Mesothelial cell of epicardium (in vitro differentiated cells): ENCODE results near the gene ZNF491. TPM values are rescaled to one million over a fixed set of nuclear protein-coding genes. Genes with fewer than 3 reads are reported as not detected.

ENCODE experiments used
- DNase-seq, 2 experiments: peaks; one replicate each; pipeline ENCODE4 v3.0.0; 2021; ENCODE audit warnings: low spot score in 2 of 2; ENCODE audit not compliant: unreplicated experiment in 2 of 2
- H3K27ac Mint-ChIP-seq: 2 replicates; pipeline ENCODE4 v1.8.0; 2021; ENCODE audit warnings: mixed read lengths
- H3K27me3 Mint-ChIP-seq: 2 replicates; pipeline ENCODE4 v1.8.0; 2021; ENCODE audit warnings: low read depth, mixed read lengths
- H3K36me3 Mint-ChIP-seq: 2 replicates; pipeline ENCODE4 v1.8.0; 2021; ENCODE audit warnings: mixed read lengths
- H3K4me1 Mint-ChIP-seq: 2 replicates; pipeline ENCODE4 v1.8.0; 2021; ENCODE audit warnings: mixed read lengths
- H3K4me3 Mint-ChIP-seq: 2 replicates; pipeline ENCODE4 v1.8.0; 2021; ENCODE audit warnings: mild to moderate bottlenecking, moderate library complexity, mixed read lengths
- H3K9me3 Mint-ChIP-seq: 2 replicates; pipeline ENCODE4 v1.8.0; 2021; ENCODE audit warnings: mixed read lengths
- total RNA-seq: library from RNA; stranded (reverse); gene quantifications from 3 replicates; pipeline ENCODE4 v1.2.1, GENCODE V29; 2021
- TF ChIP-seq, protein P1 (sequence below): fragments of 200-600 bp; sonication (generic); IDR thresholded peaks from one replicate; pipeline ENCODE4 v1.5.0; 2021; ENCODE audit warnings: antibody characterized with exemption; ENCODE audit not compliant: unreplicated experiment

The ZNF491 gene
- total RNA-seq, result 4.7 to 6.1 TPM (median 5.8 TPM) in 3 replicates

DNA sequence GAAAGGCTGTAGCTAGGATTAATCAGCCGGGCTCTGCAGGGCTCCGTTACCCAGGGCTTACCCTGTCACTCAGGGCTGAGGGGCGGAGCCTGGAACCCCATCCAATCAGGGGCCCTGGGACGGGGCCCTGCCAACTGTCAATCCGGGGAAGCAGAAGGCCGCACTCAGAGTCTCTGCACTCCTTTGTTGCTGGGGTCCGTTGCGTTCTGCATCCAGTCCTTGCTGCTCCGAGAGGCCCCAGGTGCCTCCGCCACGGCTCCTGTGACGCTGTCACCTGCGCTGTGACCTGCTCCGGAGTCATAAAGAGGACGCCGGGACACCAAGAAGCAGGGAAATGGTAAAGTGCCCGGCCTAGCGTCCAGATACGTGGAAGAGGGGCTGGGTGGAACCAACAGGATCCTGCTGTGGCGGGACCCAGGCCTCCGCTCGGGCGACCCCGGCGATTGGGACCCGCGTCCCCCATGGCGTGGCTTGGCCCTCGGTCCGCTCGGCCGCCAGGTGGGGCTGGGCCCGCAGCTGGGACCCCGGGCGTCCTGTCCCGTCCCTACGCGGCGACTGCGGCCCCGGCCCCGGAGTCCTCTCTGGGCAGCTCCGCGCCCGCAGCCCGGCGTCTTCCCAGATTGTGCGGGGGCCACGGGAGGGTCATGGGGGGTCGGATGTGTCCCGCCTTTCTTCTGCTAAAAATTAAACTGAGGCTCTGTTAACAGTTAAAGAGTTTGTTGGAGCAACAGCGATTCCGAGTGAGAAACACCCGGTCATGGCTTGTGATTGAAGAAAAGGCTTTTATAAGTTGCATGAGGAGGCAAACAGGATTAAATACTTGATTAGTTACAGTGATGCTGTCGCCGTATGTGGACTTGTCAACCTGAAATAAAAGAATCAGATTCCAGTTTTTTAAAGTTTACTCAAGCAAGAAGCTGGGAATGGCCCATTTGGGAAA is at the start of gene ZNF491:
TSS of gene ZNF491 (plus strand) at position 133 of the 940 bp plus-strand sequence. CDS start 7,431 bp downstream, outside the sequence.
- peaks cover 22% of the 10 kb centered on the region for H3K27me3 Mint-ChIP-seq
- peak within 1 kb of the TSS; percentile 97 for H3K27ac Mint-ChIP-seq
- TF ChIP-seq, protein P1, sequence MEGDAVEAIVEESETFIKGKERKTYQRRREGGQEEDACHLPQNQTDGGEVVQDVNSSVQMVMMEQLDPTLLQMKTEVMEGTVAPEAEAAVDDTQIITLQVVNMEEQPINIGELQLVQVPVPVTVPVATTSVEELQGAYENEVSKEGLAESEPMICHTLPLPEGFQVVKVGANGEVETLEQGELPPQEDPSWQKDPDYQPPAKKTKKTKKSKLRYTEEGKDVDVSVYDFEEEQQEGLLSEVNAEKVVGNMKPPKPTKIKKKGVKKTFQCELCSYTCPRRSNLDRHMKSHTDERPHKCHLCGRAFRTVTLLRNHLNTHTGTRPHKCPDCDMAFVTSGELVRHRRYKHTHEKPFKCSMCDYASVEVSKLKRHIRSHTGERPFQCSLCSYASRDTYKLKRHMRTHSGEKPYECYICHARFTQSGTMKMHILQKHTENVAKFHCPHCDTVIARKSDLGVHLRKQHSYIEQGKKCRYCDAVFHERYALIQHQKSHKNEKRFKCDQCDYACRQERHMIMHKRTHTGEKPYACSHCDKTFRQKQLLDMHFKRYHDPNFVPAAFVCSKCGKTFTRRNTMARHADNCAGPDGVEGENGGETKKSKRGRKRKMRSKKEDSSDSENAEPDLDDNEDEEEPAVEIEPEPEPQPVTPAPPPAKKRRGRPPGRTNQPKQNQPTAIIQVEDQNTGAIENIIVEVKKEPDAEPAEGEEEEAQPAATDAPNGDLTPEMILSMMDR, result peak; percentile 30
- H3K4me3 Mint-ChIP-seq, result peak within 1 kb of the TSS; percentile 92
- peaks cover 9% of the 10 kb centered on the region for H3K36me3 Mint-ChIP-seq
- peaks cover 11% of the 10 kb centered on the region for H3K9me3 Mint-ChIP-seq
- peaks cover 17% of the 10 kb centered on the region for H3K4me1 Mint-ChIP-seq
- DNase-seq, result peak; percentile 80 to 88

DNA sequence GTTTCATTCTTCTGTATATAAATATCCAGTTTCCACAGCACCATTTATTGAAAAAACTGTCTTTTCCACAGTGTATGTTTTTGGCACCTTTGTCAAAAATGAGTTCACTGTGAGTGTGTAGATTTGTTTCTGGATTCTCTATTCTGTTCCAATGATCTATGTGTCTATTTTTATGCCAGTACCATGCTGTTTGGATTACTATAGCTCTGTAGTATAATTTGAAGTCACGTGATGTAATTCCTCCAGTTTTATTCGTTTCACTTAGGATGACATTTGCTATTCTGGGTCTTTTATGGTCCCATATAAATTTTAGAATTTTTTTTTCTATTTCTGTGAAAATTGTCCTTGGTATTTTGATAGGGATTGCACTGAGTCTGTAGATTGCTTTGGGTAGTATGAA is 48.6 kb upstream of the ZNF491 start:
- H3K4me1 Mint-ChIP-seq, result no peaks in the 10 kb centered on the region
- H3K36me3 Mint-ChIP-seq, result peaks cover 8% of the 10 kb centered on the region
- H3K9me3 Mint-ChIP-seq, result peaks cover 69% of the 10 kb centered on the region
- DNase-seq, result no peak
- no peaks in the 10 kb centered on the region for H3K27me3 Mint-ChIP-seq
- TF ChIP-seq, protein P1, result no peak
- H3K27ac Mint-ChIP-seq, result no peak overlapping the region
- H3K4me3 Mint-ChIP-seq, result no peak overlapping the region

DNA sequence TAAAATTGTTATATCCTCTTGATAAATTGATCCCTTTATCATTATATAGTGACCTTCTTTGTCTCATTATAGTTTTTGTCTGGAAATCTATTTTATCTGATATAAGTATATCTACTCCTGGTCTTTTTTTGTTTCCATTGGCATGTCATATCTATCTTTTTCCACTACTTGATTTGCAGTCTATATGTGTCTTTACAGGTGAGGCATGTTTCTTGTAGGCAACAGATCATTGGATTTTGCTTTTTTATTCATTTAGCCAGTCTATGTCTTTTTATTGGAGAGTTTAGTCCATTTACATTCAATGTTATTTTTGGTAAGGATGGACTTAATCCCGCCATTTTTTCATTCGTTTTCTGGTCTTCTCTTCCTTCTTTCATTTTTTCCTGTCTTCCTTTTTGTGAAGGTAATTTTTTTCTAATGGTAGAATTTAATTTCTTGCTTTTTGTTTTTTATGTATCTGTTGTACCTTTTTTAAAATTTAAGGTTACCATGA is 46.0 kb upstream of the ZNF491 start:
- TF ChIP-seq, protein P1, result no peak
- H3K4me1 Mint-ChIP-seq, result no peaks in the 10 kb centered on the region
- H3K27ac Mint-ChIP-seq, result no peak overlapping the region
- H3K9me3 Mint-ChIP-seq, result peaks cover 81% of the 10 kb centered on the region
- H3K27me3 Mint-ChIP-seq, result peaks cover 1% of the 10 kb centered on the region
- H3K4me3 Mint-ChIP-seq, result no peak overlapping the region
- no peak for DNase-seq
- H3K36me3 Mint-ChIP-seq, result peaks cover 5% of the 10 kb centered on the region

DNA sequence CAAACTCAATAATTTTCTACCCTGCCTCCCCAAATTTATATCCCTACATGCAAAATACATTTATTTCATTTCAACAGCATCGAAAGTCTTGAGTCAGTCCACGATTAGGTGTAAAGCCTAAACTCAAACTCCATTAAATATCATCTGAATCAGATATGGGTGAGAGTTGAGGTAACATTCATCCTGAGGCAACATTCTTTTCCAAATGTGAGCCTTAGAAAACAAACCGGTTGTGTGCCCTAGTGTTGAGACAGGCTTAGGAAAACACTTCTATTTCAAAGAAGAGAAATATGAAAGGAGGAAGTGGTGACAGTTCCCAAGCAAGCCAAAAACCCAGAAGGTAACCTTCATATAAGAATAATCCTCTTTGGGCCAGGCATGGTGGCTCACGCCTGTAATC is 43.7 kb upstream of the ZNF491 start:
- peaks cover 70% of the 10 kb centered on the region for H3K9me3 Mint-ChIP-seq
- no peak overlapping the region for H3K4me3 Mint-ChIP-seq
- DNase-seq, result no peak
- H3K4me1 Mint-ChIP-seq, result no peaks in the 10 kb centered on the region
- TF ChIP-seq, protein P1, result no peak
- H3K27ac Mint-ChIP-seq, result no peak overlapping the region
- no peaks in the 10 kb centered on the region for H3K36me3 Mint-ChIP-seq
- peaks cover 1% of the 10 kb centered on the region for H3K27me3 Mint-ChIP-seq

DNA sequence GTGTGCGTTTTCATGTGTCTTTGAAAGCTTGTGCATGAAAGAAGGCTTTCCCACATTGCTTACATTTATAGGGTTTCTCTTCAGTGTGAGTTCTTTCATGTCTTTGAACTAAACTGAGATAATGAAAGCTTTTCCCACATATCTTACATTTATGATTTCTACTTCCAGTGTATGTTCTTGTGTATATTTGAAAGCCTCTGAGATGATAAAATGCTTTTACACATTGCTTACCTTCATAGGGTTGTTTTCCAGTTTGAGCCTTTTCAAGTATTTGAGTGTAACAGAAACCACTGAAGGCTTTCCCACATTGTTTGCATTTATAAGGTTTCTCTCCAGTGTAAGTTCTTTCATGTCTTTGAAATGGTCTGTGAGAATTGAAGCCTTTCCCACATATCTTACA is 41.4 kb upstream of the ZNF491 start:
- DNase-seq, result no peak
- Mint-ChIP-seq H3K27me3 (peaks cover 4% of the 10 kb centered on the region), H3K4me1 (no peaks in the 10 kb centered on the region), H3K27ac (no peak overlapping the region), H3K36me3 (no peaks in the 10 kb centered on the region), H3K9me3 (peaks cover 47% of the 10 kb centered on the region), H3K4me3 (no peak overlapping the region)
- TF ChIP-seq, protein P1, result no peak
